OCI-LY1 (cell line): ENCODE data around the gene UMAD1.

ENCODE experiments used
- H2AFZ ChIP-seq: fragments of 200-600 bp; sonication (generic), shearing (Covaris generic); 2 replicates; pipeline ENCODE4 v1.6.0; 2014; ENCODE audit warnings: antibody characterized with exemption, mild to moderate bottlenecking, low read length
- H3F3A ChIP-seq: fragments of 200-600 bp; sonication (generic), shearing (Covaris generic); 2 replicates; pipeline ENCODE4 v1.6.0; 2014; ENCODE audit warnings: mild to moderate bottlenecking, antibody characterized with exemption, low read length, moderate library complexity; ENCODE audit not compliant: insufficient read depth
- H3K27ac ChIP-seq: fragments of 200-600 bp; sonication (generic); 2 replicates; pipeline ENCODE4 v1.5.1; 2014; ENCODE audit warnings: low read length, mixed run types, mild to moderate bottlenecking, low read depth; ENCODE audit not compliant: poor library complexity, severe bottlenecking
- H3K27me3 ChIP-seq: fragments of 200-600 bp; sonication (generic); 2 replicates; pipeline ENCODE4 v1.6.0; 2014; ENCODE audit warnings: antibody characterized with exemption, mild to moderate bottlenecking, low read length, moderate library complexity; ENCODE audit not compliant: insufficient read depth
- H3K36me3 ChIP-seq: fragments of 200-600 bp; sonication (generic); 2 replicates; pipeline ENCODE4 v1.6.1; 2014; ENCODE audit warnings: mild to moderate bottlenecking, antibody characterized with exemption, low read length, moderate library complexity, mixed read lengths; ENCODE audit not compliant: insufficient read depth
- H3K4me1 ChIP-seq: fragments of 200-600 bp; sonication (generic); 2 replicates; pipeline ENCODE4 v1.5.1; 2014; ENCODE audit warnings: mild to moderate bottlenecking, low read length, moderate library complexity; ENCODE audit not compliant: insufficient read depth, severe bottlenecking
- H3K4me2 ChIP-seq: fragments of 200-600 bp; sonication (generic), shearing (Covaris generic); 2 replicates; pipeline ENCODE4 v1.6.1; 2014; ENCODE audit warnings: low read length
- H3K4me3 ChIP-seq: fragments of 200-600 bp; sonication (generic); 2 replicates; pipeline ENCODE4 v1.5.1; 2014; ENCODE audit warnings: low read length, low read depth, mild to moderate bottlenecking, mixed read lengths; ENCODE audit not compliant: poor library complexity, severe bottlenecking
- H3K79me2 ChIP-seq: fragments of 200-600 bp; shearing (Covaris generic); 2 replicates; pipeline ENCODE4 v1.6.1; 2016; ENCODE audit warnings: mixed run types, low read length, mixed read lengths; ENCODE audit not compliant: insufficient read depth
- H3K9ac ChIP-seq: fragments of 200-600 bp; sonication (generic), shearing (Covaris generic); 2 replicates; pipeline ENCODE4 v1.6.1; 2014; ENCODE audit warnings: mild to moderate bottlenecking, low read length, mixed read lengths
- H3K9me2 ChIP-seq: fragments of 200-600 bp; sonication (generic), shearing (Covaris generic); 2 replicates; pipeline ENCODE4 v1.6.1; 2014; ENCODE audit warnings: low read depth, mild to moderate bottlenecking, low read length, mixed read lengths
- H3K9me3 ChIP-seq: fragments of 200-600 bp; shearing (Covaris generic); 2 replicates; pipeline ENCODE4 v1.6.1; 2014; ENCODE audit warnings: low read length, mixed read lengths
- H4K20me1 ChIP-seq: fragments of 200-600 bp; sonication (generic), shearing (Covaris generic); 2 replicates; pipeline ENCODE4 v1.6.0; 2016; ENCODE audit warnings: mild to moderate bottlenecking, low read length; ENCODE audit not compliant: insufficient read depth
- CTCF ChIP-seq: fragments of 200-600 bp; sonication (generic), shearing (Covaris generic); IDR thresholded peaks from 2 replicates; pipeline ENCODE4 v1.5.1; 2017; ENCODE audit warnings: mild to moderate bottlenecking, antibody characterized with exemption, low read length, moderate library complexity, mixed read lengths
- EZH2 ChIP-seq: fragments of 200-600 bp; sonication (generic), shearing (Covaris generic); IDR thresholded peaks from 2 replicates; pipeline ENCODE4 v1.8.0; 2017; ENCODE audit warnings: borderline replicate concordance, mixed run types, mild to moderate bottlenecking, antibody characterized with exemption, low read length, moderate library complexity, mixed read lengths

UMAD1 gene

GRCh38 chr7:7881581-7881980, 241.0 kb downstream of the UMAD1 start:
- H3K27me3 ChIP-seq: no peaks in the 10 kb centered on the region
- H2AFZ ChIP-seq: no peak overlapping the region
- no peak for TF ChIP-seq CTCF
- no peak for TF ChIP-seq EZH2
- H3K36me3 ChIP-seq: no peaks in the 10 kb centered on the region
- H3K9ac ChIP-seq: no peak overlapping the region
- no peak overlapping the region for H3K4me2 ChIP-seq
- H3F3A ChIP-seq: no peaks in the 10 kb centered on the region
- no peaks in the 10 kb centered on the region for H3K9me2 ChIP-seq
- no peaks in the 10 kb centered on the region for H4K20me1 ChIP-seq
- H3K4me3 ChIP-seq: no peak overlapping the region
- no peaks in the 10 kb centered on the region for H3K79me2 ChIP-seq
- peaks cover 9% of the 10 kb centered on the region for H3K4me1 ChIP-seq
- H3K27ac ChIP-seq: no peak overlapping the region
- H3K9me3 ChIP-seq: no peaks in the 10 kb centered on the region

GRCh38 chr7:7882888-7883287, 242.3 kb downstream of the UMAD1 start:
- Histone ChIP-seq H2AFZ (no peak overlapping the region), H3K27me3 (no peaks in the 10 kb centered on the region), H3F3A (no peaks in the 10 kb centered on the region), H3K9me3 (no peaks in the 10 kb centered on the region), H4K20me1 (no peaks in the 10 kb centered on the region), H3K9me2 (no peaks in the 10 kb centered on the region), H3K9ac (no peak overlapping the region), H3K4me3 (no peak overlapping the region), H3K4me2 (no peak overlapping the region), H3K79me2 (no peaks in the 10 kb centered on the region), H3K27ac (no peak overlapping the region), H3K4me1 (peaks cover 9% of the 10 kb centered on the region), H3K36me3 (no peaks in the 10 kb centered on the region)
- no peak for TF ChIP-seq EZH2
- no peak for TF ChIP-seq CTCF

GRCh38 chr7:7883394-7883793, 242.8 kb downstream of the UMAD1 start:
- H3K27me3 ChIP-seq: no peaks in the 10 kb centered on the region
- no peak overlapping the region for H2AFZ ChIP-seq
- H3F3A ChIP-seq: no peaks in the 10 kb centered on the region
- no peak overlapping the region for H3K27ac ChIP-seq
- no peaks in the 10 kb centered on the region for H3K36me3 ChIP-seq
- H4K20me1 ChIP-seq: no peaks in the 10 kb centered on the region
- H3K79me2 ChIP-seq: no peaks in the 10 kb centered on the region
- no peak overlapping the region for H3K4me3 ChIP-seq
- H3K4me1 ChIP-seq: peaks cover 9% of the 10 kb centered on the region
- H3K9me3 ChIP-seq: no peaks in the 10 kb centered on the region
- TF ChIP-seq CTCF: no peak
- TF ChIP-seq EZH2: no peak
- no peak overlapping the region for H3K4me2 ChIP-seq
- H3K9me2 ChIP-seq: no peaks in the 10 kb centered on the region
- no peak overlapping the region for H3K9ac ChIP-seq
